Breast epithelium (tissue), 4 donors: Measurements from ENCODE around the gene RFC1. TPM values are rescaled to one million over a fixed set of nuclear protein-coding genes. Genes with fewer than 3 reads are reported as not detected.
A peak's percentile ranks its signal among the peaks of the same experiment; 100 is the strongest.
"Not testable (repeated sequence)": the region's sequence is repeated elsewhere in the genome, so short reads cannot be mapped to it uniquely, and the experiment has no call there.

Experiments
- DNase-seq, 2 donors: peaks; one replicate each; pipeline ENCODE4 v3.0.0-alpha.2; 2019; ENCODE audit warnings: low spot score in 2 of 2
- H3K27ac ChIP-seq, 2 donors: fragments of 200-600 bp; sonication (generic) in 1 of 2; one replicate each; pipeline ENCODE4 v1.5.1; 2016 to 2019; ENCODE audit warnings: mild to moderate bottlenecking in 1 of 2
- H3K27me3 ChIP-seq, 2 donors: fragments of 200-600 bp; sonication (generic) in 1 of 2; one replicate each; pipeline versions ENCODE4 v1.5.1 to v1.6.0; 2017 to 2019; ENCODE audit warnings: control low read depth in 1 of 2, mild to moderate bottlenecking in 1 of 2
- H3K36me3 ChIP-seq: fragments of 200-600 bp; one replicate; pipeline ENCODE4 v1.5.1; 2019
- H3K4me1 ChIP-seq, 2 donors: fragments of 200-600 bp; sonication (generic); one replicate each; pipeline ENCODE4 v1.5.1; 2016 to 2019; ENCODE audit warnings: control low read depth in 1 of 2
- H3K4me3 ChIP-seq, 3 donors: fragments of 200-600 bp; sonication (generic); 1 replicate in 2 of 3; 2 replicates in 1 of 3; pipeline ENCODE4 v1.5.1; 2016 to 2019; ENCODE audit warnings: mild to moderate bottlenecking in 3 of 3, moderate library complexity in 2 of 3
- H3K9me3 ChIP-seq, 2 donors: fragments of 200-600 bp; sonication (generic) in 1 of 2; one replicate each; pipeline ENCODE4 v1.5.1; 2016 to 2019; ENCODE audit warnings: control low read depth in 1 of 2
- POLR2A ChIP-seq: fragments of 450-650 bp; IDR thresholded peaks from one replicate; pipeline ENCODE4 v1.6.1; 2016; ENCODE audit warnings: antibody characterized with exemption, mild to moderate bottlenecking, moderate library complexity
- POLR2AphosphoS5 ChIP-seq, 3 donors: sonication (generic); formaldehyde crosslinking; IDR thresholded peaks; one replicate each; pipeline ENCODE4 v1.6.1; 2017; ENCODE audit warnings: antibody characterized with exemption in 3 of 3
- intact Hi-C: fragments of 100-400 bp; cut with DNase I; formaldehyde crosslinking; loops from one replicate; pipeline ENCODE4 v1.15.1; 2023; ENCODE audit warnings: low total_unique reads
- total RNA-seq, 3 donors: library from RNA; depleted of rRNA; stranded (reverse); fragments of >200 nt; gene quantifications; one replicate each; pipeline ENCODE4 v1.1.0, GENCODE V29; 2016
- TF ChIP-seq, protein P1 (sequence below), 3 donors: fragments of 450-650 bp; IDR thresholded peaks; one replicate each; pipeline ENCODE4 v1.5.1; 2016 to 2017; ENCODE audit warnings: antibody characterized with exemption in 3 of 3, mild to moderate bottlenecking in 3 of 3, moderate library complexity in 3 of 3

RFC1 gene
- 10 to 100 TPM; 39.3 to 43.6 (median 41.8) TPM for total RNA-seq

- peak; percentile 85 to 94 for DNase-seq
- intact Hi-C loops = no loop called here
- Histone ChIP-seq H3K27me3 (no peaks in the 10 kb centered on the region), H3K4me1 (peaks cover 0 to 6% of the 10 kb centered on the region in 2 donors), H3K9me3 (no peaks in the 10 kb centered on the region), H3K4me3 (peak within 1 kb of the TSS; percentile 96 to 99 (median 98)), H3K36me3 (peaks cover 7% of the 10 kb centered on the region), H3K27ac (peak within 1 kb of the TSS; percentile 93)
- TF ChIP-seq, protein P1, sequence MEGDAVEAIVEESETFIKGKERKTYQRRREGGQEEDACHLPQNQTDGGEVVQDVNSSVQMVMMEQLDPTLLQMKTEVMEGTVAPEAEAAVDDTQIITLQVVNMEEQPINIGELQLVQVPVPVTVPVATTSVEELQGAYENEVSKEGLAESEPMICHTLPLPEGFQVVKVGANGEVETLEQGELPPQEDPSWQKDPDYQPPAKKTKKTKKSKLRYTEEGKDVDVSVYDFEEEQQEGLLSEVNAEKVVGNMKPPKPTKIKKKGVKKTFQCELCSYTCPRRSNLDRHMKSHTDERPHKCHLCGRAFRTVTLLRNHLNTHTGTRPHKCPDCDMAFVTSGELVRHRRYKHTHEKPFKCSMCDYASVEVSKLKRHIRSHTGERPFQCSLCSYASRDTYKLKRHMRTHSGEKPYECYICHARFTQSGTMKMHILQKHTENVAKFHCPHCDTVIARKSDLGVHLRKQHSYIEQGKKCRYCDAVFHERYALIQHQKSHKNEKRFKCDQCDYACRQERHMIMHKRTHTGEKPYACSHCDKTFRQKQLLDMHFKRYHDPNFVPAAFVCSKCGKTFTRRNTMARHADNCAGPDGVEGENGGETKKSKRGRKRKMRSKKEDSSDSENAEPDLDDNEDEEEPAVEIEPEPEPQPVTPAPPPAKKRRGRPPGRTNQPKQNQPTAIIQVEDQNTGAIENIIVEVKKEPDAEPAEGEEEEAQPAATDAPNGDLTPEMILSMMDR (IDR thresholded peaks at IDR 0.05) = no peak
- TF ChIP-seq POLR2AphosphoS5 (IDR thresholded peaks at IDR 0.05) = peak; percentile 86 to 92 (median 86)
- no peak for TF ChIP-seq POLR2A
Observed at GRCh38 chr4:39365830-39366771, at the start of gene RFC1. RFC1 (minus strand) TSS chr4:39366362; CDS start chr4:39366241, 121 bp downstream.

DNA sequence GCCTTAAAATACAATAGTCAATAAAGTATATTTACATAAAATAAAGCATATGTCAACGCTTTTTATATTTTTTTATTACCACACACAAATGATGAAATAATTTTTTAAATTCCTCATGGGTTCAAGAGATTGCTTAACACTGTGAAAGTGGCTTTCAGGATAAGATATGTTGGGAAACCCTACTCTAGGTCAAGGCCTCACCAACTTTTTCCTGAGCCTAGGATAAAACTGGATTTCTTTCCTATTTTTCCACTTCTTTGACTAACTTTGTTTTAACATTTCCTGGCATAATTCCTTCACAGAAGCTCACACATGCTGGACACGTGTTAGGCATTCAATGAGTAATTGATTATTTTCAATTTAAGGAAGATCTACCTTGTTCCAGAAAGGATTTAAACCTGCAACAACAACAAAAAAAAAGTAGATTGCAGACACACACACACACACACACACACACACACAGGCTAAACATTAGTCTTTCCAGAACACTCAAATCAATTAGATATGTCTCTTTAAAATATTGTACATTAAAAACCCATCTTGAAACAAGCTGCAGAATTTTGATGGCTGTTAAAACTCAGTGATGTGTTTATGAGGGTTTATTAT lies 49.6 kb upstream of the RFC1 start:
- Histone ChIP-seq H3K9me3 (no peaks in the 10 kb centered on the region), H3K36me3 (no peaks in the 10 kb centered on the region), H3K4me3 (no peak overlapping the region), H3K27ac (no peak overlapping the region), H3K27me3 (no peaks in the 10 kb centered on the region), H3K4me1 (no peaks in the 10 kb centered on the region)
- no peak for DNase-seq
- TF ChIP-seq, protein P1 (IDR thresholded peaks at IDR 0.05) = no peak
- no peak for TF ChIP-seq POLR2A
- TF ChIP-seq POLR2AphosphoS5 (IDR thresholded peaks at IDR 0.05) = no peak
- intact Hi-C loops = no loop called here

DNA sequence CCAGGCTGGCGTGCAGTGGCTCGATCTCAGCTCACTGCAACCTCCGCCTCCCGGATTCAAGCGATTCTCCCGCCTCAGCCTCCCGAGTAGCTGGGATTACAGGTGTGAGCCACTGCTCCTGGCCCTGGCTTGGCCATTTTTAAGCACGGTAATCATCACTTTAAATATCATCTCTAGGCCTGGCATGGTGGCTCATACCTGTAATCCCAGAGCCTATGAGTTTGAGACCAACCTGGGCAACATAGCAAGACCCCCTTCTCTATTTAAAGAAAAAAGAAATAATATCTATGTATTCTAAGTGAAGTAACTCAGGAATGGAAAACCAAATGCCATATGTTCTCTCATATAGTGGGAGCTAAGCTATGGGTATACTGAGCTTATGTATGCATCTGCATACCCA lies 45.4 kb upstream of the RFC1 start:
- DNase-seq = not testable (repeated sequence)

DNA sequence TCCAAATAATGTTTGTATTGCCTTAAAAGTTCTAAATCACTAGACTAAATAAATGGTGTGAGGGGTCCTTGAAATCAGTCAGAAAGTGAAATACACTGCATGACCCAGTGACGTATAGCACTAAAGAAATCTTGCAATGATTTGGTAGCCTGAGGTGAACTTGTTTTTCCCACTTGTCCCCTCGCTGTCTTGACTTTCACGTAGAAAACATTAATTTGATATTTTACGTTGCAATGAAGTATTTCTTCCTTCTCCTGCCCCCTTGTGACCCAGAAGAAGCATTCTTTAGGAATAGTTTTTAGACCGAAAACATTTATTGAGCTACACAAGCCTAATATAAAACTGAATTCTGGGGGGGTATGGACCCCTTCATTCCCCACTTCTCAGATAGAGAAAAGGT lies 44.3 kb upstream of the RFC1 start:
- Histone ChIP-seq H3K4me1 (no peaks in the 10 kb centered on the region), H3K9me3 (no peaks in the 10 kb centered on the region), H3K4me3 (no peak overlapping the region), H3K36me3 (no peaks in the 10 kb centered on the region), H3K27me3 (no peaks in the 10 kb centered on the region), H3K27ac (no peak overlapping the region)
- TF ChIP-seq POLR2A (no peak), POLR2AphosphoS5 (IDR thresholded peaks at IDR 0.05) (no peak)
- TF ChIP-seq, protein P1 (IDR thresholded peaks at IDR 0.05) = no peak
- intact Hi-C loops = no loop called here
- DNase-seq = no peak

More for the DNA sequence above, 45.4 kb upstream of the RFC1 start:
- intact Hi-C loops, H3K36me3 ChIP-seq, H3K27me3 ChIP-seq, H3K9me3 ChIP-seq, H3K27ac ChIP-seq, H3K4me3 ChIP-seq, H3K4me1 ChIP-seq: not testable (repeated sequence)

DNA sequence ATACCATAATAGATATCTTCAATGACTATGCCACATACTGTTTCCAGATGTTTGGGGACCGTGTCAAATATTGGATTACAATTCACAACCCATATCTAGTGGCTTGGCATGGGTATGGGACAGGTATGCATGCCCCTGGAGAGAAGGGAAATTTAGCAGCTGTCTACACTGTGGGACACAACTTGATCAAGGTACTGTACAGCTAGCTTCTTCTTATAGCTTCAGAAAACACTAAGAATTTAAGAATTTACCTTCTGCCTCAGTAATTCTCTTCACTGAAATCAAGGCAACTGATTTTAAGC lies 41.4 kb upstream of the RFC1 start:
- no peak for DNase-seq
- TF ChIP-seq POLR2AphosphoS5 (IDR thresholded peaks at IDR 0.05) (no peak), POLR2A (no peak)
- TF ChIP-seq, protein P1 (IDR thresholded peaks at IDR 0.05) = no peak
- H3K9me3 ChIP-seq = no peaks in the 10 kb centered on the region
- intact Hi-C loops = no loop called here
- no peaks in the 10 kb centered on the region for H3K36me3 ChIP-seq
- no peak overlapping the region for H3K4me3 ChIP-seq
- H3K27me3 ChIP-seq = no peaks in the 10 kb centered on the region
- no peak overlapping the region for H3K27ac ChIP-seq
- no peaks in the 10 kb centered on the region for H3K4me1 ChIP-seq
